Stimulated activated effector memory CD8-positive, alpha-beta T cell treated with anti-CD3 and anti-CD28 coated beads, Interleukin-12 subunit alpha, Interleukin-12 subunit beta, amount 100 ng/mL, for 72 hours (primary cell): ENCODE results near the gene PAPPA.

Source experiments
- ATAC-seq: fragments of 150-1000 bp; cut with Tn5 transposase; 2 replicates; pipeline ENCODE4 v1.10.0; 2021
- DNase-seq, 2 donors: peaks; one replicate each; pipeline ENCODE4 v3.0.0; 2021 to 2022; ENCODE audit warnings: low spot score in 2 of 2
- H3K27ac Mint-ChIP-seq: one replicate; pipeline ENCODE4 v1.8.0; 2022; ENCODE audit warnings: mild to moderate bottlenecking, mixed read lengths
- H3K36me3 Mint-ChIP-seq: one replicate; pipeline ENCODE4 v1.8.0; 2022; ENCODE audit warnings: mild to moderate bottlenecking, mixed read lengths
- H3K4me1 Mint-ChIP-seq: one replicate; pipeline ENCODE4 v1.8.0; 2022; ENCODE audit warnings: mixed read lengths
- H3K4me3 Mint-ChIP-seq: one replicate; pipeline ENCODE4 v1.8.0; 2022; ENCODE audit warnings: mild to moderate bottlenecking, mixed read lengths
- H3K9me3 Mint-ChIP-seq: one replicate; pipeline ENCODE4 v1.8.0; 2022; ENCODE audit warnings: mixed read lengths

Gene PAPPA

DNA sequence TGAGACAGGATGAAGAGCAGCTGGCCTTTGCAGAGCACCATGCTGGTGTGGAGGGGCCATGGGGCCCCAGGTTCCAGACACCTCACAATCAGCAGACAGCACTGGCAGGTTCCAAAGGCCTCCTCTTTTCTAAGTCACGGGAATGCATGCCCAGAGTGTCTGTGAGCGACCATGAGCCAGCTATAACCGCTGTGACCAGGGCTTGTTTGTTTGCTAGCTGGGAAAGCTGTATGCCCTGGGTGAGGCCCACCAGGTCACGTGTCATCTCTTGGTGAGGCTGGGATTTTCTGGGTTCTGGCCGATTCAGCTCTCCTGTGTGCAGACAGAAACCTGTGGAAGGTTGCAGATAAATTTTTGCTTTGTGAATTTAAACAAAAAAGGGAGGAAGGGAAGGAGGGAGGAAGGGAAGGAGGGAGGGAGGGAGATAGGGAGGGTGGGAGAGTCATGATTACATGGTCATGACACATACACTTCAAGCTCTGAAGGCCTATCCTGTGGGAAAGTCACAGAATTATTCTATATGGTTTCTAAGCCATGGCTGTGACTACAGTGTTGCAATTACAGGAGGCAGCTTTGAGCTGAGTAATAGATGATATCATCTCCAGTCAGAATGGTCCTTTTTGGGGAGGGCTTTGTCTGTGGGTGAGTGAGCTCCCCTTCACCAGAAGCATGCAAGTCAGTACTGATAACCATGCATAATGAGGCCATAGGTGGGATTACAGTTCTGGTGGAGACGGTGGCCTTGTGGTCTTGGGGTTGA lies 37.2 kb downstream of the PAPPA start:
- Mint-ChIP-seq H3K36me3 (no peaks in the 10 kb centered on the region), H3K4me1 (no peaks in the 10 kb centered on the region), H3K4me3 (no peak overlapping the region), H3K27ac (no peak overlapping the region), H3K9me3 (peaks cover 3% of the 10 kb centered on the region)
- DNase-seq, result no peak
- ATAC-seq, result no peak

DNA sequence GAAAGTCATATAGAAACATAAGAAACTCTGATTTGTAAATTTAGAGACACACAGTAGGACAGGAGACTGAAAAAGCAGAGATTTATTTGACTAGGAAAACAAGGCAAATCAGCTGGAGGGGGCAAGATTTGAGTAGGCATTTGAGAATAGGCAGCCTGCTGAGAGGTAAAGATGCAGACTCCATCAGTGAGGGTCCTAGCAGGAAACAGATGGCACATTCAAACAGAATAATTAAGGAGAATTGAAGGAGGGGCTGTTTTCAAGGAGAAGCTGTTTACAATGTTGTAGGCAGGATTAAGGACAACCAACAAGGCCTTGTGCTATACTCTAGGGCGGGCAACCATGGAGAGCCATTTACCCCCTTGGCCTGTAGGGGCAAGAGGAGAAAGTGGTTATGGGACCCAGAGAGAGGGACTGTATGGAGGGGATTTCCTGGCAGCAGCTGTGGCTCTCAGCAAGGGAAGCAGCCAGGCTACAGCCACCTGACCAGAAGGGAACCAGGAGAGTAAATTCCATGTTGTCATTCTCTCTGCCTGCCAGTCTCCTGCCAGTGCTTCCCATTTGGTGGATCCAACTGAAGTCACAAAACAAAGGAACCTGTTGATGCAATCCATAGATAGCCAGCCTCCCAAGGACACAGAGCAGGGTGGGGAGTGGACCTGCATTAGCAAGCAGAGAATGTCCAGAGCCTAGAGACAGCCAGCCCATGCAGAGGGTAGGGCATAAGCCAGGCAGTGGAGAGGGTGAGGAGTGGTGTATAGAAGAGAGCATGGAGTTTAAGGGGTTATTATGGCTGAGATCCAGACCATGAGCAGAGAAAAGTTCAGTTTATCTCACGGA lies 38.2 kb downstream of the PAPPA start:
- DNase-seq, result no peak
- no peak overlapping the region for H3K4me3 Mint-ChIP-seq
- no peak overlapping the region for H3K27ac Mint-ChIP-seq
- H3K9me3 Mint-ChIP-seq, result peaks cover 3% of the 10 kb centered on the region
- H3K36me3 Mint-ChIP-seq, result no peaks in the 10 kb centered on the region
- H3K4me1 Mint-ChIP-seq, result no peaks in the 10 kb centered on the region
- no peak for ATAC-seq

DNA sequence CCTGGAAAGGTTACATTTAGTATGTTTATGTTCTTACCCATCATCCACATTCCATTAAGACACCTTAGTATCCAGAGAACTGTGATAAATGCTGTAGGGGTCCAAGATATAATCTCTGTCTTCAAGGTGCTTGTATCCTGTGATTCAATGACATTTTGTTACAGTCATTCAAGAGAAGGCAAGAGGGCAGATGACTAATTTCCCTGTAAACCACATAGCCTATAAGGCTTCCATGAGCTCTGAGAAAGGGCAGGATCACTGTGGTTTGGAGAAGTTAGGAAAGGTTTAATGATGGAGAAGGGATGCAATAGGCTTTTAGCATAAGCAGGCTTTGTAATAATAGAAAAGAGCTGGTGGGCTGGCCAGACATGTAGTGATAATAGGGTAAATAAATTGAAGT lies 40.0 kb downstream of the PAPPA start:
- DNase-seq, result no peak
- no peak overlapping the region for H3K4me3 Mint-ChIP-seq

DNA sequence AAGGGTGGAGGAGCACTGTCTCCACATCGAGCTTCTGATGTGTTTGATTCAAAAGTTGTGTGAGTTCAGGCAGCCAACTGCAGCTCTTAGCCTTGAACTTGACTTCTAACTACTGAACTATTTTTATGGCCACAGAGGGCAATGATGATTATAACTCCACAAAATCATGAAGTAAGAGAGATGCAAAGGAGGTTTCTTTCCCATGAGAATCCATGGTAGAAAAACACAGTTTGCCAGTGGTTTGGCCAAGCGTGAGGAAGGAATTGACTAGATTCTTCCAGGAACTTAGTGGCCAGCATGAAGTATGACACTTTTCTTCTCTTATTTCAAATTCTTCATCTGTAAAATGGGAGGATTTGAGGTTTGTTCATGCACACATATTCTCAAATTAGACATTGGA lies 43.2 kb downstream of the PAPPA start:
- no peak for DNase-seq
- ATAC-seq, result no peak
- Mint-ChIP-seq H3K4me3 (no peak overlapping the region), H3K4me1 (no peaks in the 10 kb centered on the region), H3K9me3 (peaks cover 3% of the 10 kb centered on the region), H3K27ac (no peak overlapping the region), H3K36me3 (no peaks in the 10 kb centered on the region)

More for the DNA sequence above, 40.0 kb downstream of the PAPPA start:
- Mint-ChIP-seq H3K36me3 (no peaks in the 10 kb centered on the region), H3K9me3 (peaks cover 3% of the 10 kb centered on the region), H3K4me1 (no peaks in the 10 kb centered on the region), H3K27ac (no peak overlapping the region)
- no peak for ATAC-seq

DNA sequence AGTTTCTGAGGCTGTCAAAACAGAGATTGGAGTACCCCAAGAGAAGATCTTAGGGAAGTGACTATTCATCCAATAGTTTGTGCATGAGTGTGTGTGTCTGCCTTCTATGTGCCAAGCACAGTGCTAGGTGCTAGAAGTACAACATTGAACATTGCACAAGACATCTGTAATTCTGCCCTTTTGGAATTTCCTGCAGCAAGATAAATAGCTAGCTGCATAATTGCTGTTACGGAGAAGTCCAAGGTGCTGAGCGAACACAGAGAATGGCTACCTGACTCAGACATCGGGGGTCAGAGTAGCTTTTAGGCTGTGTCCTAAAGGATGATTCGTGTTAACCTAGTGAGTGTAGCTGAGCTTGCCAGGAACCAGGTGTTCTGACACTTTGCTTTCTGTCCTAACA lies 44.8 kb downstream of the PAPPA start:
- Mint-ChIP-seq H3K4me3 (no peak overlapping the region), H3K9me3 (peaks cover 3% of the 10 kb centered on the region), H3K4me1 (no peaks in the 10 kb centered on the region), H3K36me3 (no peaks in the 10 kb centered on the region), H3K27ac (no peak overlapping the region)
- no peak for ATAC-seq
- no peak for DNase-seq

DNA sequence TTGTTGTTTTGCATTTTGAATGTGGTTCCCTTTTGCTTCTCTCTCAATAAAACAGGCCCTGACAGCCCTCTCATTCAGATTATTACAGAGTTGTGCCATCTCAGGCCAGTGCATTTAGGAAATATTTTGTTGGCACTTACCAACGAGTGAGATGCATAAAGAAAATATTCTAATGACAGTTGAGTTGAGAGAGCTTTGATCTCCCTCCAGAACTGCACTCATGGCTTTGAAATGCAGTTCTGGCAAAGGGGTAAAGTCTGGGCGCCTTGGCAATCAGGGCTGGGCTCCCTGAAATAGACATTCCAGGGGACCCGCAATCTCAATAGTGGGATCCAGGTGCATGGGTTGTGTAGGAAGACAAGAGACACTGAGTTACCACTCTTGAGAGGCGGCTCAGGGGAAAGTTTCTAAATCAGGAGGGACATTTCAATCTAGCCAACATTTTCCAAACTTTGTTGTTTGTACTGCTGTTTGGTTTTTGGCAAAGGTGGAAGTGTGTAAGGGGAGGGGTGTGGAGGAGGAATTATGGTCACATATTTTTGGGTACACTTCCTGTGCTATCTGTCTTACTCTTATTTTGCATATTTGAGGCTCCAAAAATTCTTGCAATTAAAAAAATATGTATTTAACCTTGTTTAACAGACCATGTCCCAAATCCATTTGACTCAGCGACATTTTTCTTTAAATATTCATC lies 48.8 kb downstream of the PAPPA start:
- DNase-seq (no peak), ATAC-seq (no peak)
- Mint-ChIP-seq H3K27ac (no peak overlapping the region), H3K9me3 (peaks cover 3% of the 10 kb centered on the region), H3K4me1 (no peaks in the 10 kb centered on the region), H3K36me3 (no peaks in the 10 kb centered on the region), H3K4me3 (no peak overlapping the region)

DNA sequence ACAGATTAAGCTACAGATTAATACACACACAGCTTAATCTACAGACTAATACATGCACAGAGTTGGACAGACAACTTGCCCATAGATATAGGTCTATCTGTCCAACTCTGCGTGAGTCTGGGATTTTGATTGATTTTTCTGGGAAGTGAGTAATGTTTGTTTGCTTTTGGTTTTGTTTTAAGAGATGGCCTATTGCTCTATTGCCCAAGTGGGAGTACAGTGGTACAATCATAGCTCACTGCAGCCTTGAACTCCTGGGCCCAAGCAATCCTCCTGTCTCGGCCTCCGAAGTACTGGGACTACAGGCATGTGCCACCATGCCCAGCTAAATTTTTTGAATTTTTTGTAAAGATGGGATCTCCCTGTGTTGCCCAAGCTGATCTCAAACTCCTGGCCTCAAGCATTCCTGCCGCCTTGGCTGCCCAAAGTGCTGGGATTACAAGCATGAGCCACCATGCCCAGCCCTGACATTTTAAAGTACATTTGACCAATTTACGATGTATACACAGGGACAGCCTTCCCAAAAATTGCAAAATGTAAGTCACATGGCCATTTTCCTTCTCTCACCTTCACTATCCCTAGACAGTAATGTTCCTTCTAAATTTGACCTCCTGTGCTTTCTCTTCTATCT lies 50.8 kb downstream of the PAPPA start:
- Mint-ChIP-seq H3K36me3 (no peaks in the 10 kb centered on the region), H3K4me1 (no peaks in the 10 kb centered on the region), H3K9me3 (peaks cover 3% of the 10 kb centered on the region), H3K27ac (no peak overlapping the region), H3K4me3 (no peak overlapping the region)
- DNase-seq, result no peak
- ATAC-seq, result no peak

DNA sequence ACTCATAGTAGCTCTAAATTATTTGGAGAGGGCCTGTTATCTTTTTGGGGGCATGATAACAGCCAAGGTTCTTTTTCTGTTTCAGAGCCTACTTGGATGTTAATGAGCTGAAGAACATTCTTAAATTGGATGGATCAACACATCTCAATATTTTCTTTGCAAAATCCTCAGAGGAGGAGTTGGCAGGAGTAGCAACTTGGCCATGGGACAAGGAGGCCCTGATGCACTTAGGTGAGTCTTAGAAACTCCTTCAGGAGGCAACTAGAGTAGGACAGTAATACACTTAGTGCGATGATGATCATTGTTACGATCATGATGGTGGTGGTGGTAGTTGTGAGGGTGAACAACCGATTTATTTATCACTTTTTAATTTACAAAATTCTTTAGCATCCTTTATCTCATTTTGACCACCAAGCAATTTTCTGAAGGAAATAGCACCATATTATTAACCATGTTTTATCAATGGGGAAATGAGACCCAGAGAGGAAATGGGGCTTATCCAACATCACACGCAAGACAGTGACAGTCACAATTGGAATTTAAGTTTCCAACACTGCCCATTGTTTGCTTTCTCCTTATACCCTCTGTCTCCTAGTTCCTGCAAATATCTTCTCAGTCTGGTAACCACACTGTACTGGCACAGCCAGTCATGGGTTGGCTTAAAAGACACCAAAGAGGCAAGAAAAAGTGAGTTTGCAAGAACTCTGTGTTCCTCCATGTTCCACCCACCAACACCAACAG lies 54.0 kb downstream of the PAPPA start:
- Mint-ChIP-seq H3K4me3 (no peak overlapping the region), H3K9me3 (no peaks in the 10 kb centered on the region), H3K36me3 (no peaks in the 10 kb centered on the region), H3K4me1 (no peaks in the 10 kb centered on the region), H3K27ac (no peak overlapping the region)
- DNase-seq (no peak), ATAC-seq (no peak)

DNA sequence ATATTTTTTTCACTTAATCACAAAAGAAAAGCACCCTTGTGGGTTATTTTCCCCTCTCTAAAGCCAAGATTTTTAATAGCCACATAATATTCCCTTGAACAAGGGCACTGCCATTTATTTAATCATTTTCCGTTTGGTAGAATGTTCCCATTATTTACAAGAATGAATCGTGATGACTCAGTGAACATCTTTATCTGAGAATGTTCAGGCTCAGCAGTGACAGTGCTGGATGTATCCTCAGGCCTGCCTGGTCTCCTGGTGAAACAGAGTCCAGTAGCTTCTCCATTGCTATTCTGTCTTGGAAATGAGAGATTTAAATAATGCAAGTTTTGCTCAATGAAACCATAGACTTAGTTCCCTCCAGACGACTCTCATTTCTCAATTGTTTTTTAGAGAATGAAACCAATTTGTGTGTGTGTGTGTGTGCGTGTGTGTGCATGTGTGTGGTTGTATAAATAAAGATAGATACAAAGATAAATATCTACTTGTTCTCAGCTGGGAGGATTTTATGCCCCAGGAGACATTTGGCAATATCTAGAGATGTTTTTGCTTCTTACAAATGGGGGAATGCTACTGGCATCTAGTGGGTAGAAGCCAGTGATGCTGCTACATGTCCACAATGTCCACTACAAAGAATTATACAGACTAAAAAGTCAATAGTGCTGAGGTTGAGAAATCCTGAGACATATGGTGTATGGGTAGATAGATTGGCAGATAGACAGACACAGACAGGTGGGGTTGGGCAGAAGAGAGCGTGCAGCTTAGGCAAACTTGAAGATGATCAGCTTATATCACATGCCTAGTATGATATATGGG lies 55.0 kb downstream of the PAPPA start:
- Mint-ChIP-seq H3K36me3 (no peaks in the 10 kb centered on the region), H3K4me1 (no peaks in the 10 kb centered on the region), H3K4me3 (no peak overlapping the region), H3K27ac (no peak overlapping the region), H3K9me3 (no peaks in the 10 kb centered on the region)
- ATAC-seq (no peak), DNase-seq (no peak)

DNA sequence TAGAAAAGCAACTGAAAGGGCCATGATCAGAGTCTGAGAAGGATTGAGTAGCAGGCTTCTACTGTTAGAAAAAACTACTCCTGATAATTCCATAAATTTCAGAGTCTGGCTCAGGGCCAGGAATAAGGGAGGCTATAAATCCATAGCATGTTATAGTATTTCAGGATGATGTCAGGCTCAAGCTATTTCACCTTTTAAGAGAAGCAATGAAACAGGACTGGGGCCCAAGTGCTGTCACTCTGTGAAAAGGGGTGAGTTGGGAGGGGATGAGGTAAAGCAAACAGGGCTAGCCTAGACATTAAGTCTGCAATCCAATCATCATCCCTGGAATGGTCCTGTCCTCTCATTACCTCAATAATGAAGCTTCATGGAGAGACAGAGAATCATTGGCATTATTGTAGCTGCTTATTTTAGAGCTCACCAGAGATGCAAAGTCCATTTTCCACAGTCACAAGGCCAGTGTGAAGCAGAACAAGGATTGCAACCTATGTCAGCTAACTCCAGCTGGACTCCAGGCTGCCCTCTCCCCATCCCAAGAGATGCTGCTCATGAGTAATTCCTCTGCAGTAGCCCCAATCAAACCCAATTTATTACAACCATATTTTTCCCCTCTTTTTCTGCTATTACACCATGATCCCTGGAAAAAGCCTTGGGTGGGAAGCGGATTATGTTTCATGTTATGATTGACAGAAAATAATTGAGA lies 56.0 kb downstream of the PAPPA start:
- H3K9me3 Mint-ChIP-seq, result no peaks in the 10 kb centered on the region
- DNase-seq, result no peak
- H3K27ac Mint-ChIP-seq, result no peak overlapping the region
- no peak overlapping the region for H3K4me3 Mint-ChIP-seq
- H3K4me1 Mint-ChIP-seq, result no peaks in the 10 kb centered on the region
- no peak for ATAC-seq
- H3K36me3 Mint-ChIP-seq, result no peaks in the 10 kb centered on the region

DNA sequence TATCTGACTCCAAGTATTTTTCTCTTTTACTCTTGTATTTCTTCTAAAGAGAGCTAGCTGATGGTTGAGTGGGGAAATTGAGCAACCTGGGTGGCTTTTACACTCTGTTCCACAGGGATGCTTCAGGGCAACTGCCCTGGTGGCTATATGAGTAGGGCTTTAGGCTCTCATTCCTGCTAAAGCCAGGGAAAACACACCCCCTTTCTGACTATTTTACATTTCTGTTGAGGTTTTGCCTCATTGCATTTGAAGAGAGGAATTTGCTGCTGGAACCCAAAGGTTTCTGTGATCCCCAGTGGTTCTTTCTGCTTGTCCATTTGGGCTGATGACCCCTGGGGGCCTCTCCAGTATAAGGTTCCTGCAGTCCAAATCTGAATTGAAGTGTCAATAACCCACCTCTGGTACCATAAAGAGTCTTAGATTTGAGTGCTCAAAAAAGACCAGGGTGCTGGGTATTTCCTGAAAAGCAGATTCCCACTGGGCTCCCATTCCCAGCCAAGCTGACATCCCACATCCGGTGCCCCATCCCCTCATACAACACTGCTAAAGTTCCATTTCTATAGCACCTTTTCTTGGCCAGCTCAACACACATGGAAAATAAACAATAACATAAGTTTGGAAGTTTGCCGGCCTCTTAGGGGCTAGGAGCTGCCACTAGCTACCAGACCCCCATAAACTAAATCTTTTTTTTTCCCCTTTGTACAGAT lies 59.5 kb downstream of the PAPPA start:
- Mint-ChIP-seq H3K27ac (no peak overlapping the region), H3K4me1 (no peaks in the 10 kb centered on the region), H3K4me3 (no peak overlapping the region), H3K9me3 (no peaks in the 10 kb centered on the region), H3K36me3 (no peaks in the 10 kb centered on the region)
- ATAC-seq (no peak), DNase-seq (no peak)

DNA sequence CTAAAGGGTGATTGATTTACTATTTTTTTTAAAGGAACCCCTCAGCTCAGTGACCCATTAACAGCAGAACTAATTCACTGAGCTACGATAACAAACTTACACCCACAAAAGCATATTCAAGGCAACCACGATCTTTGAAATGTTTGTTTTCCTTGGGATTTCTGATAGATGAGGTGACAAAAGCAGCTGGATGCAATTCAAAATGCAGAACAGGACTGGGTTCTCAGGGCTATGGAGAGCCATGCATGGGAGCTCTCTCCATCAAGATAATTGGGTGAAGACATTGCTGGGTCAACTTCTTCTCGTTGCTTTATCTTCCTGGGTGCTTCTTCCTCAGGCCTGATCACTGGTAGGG lies 60.1 kb downstream of the PAPPA start:
- H3K4me1 Mint-ChIP-seq, result no peaks in the 10 kb centered on the region
- no peak overlapping the region for H3K4me3 Mint-ChIP-seq
- no peak overlapping the region for H3K27ac Mint-ChIP-seq
- H3K9me3 Mint-ChIP-seq, result no peaks in the 10 kb centered on the region
- ATAC-seq (no peak), DNase-seq (no peak)
- no peaks in the 10 kb centered on the region for H3K36me3 Mint-ChIP-seq

DNA sequence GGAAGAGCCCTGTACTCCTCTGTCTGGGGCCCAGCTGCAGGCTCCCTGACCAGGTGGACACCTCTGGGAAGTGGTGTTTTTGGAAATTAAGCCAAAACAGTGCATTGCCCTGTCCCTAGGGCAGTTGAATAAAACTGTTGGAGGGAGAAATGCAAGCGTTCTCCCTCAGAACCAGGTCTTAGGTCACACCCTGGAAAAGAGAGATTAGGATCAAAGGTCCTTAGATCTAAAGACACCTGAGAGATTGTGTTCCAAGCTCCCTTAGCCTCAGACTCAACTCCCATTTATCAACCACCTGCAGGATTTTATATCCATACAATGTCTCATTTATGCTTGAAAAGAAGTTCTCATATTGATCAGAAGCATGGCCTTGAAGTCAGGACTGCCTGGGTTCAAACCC lies 64.8 kb downstream of the PAPPA start:
- ATAC-seq (no peak), DNase-seq (no peak)
- H3K36me3 Mint-ChIP-seq, result no peaks in the 10 kb centered on the region
- peaks cover 10% of the 10 kb centered on the region for H3K9me3 Mint-ChIP-seq
- H3K4me1 Mint-ChIP-seq, result no peaks in the 10 kb centered on the region
- no peak overlapping the region for H3K27ac Mint-ChIP-seq
- H3K4me3 Mint-ChIP-seq, result no peak overlapping the region
